Testis (tissue), 3 donors: ENCODE measurements around the gene KCTD10. TPM values are rescaled to one million over a fixed set of nuclear protein-coding genes. Genes with fewer than 3 reads are reported as not detected.

Experiments
- DNase-seq: peaks from one replicate; pipeline ENCODE4 v3.0.0-alpha.2; 2019
- H3K27ac ChIP-seq, 2 donors: fragments of 200-600 bp; sonication (generic); one replicate each; pipeline ENCODE4 v1.5.1; 2019
- H3K27me3 ChIP-seq: fragments of 200-600 bp; sonication (generic); one replicate; pipeline ENCODE4 v1.5.1; 2019
- H3K36me3 ChIP-seq: fragments of 200-600 bp; sonication (generic); one replicate; pipeline ENCODE4 v1.5.1; 2017; ENCODE audit warnings: low read depth; ENCODE audit errors: missing control alignments
- H3K4me1 ChIP-seq: fragments of 200-600 bp; sonication (generic); one replicate; pipeline ENCODE4 v1.5.1; 2019
- H3K4me3 ChIP-seq, 2 donors: fragments of 200-600 bp; sonication (generic); one replicate each; pipeline ENCODE4 v1.5.1; 2017 to 2019
- H3K9me3 ChIP-seq: fragments of 200-600 bp; sonication (generic); one replicate; pipeline ENCODE4 v1.5.1; 2017
- POLR2A ChIP-seq: fragments of 450-650 bp; IDR thresholded peaks from one replicate; pipeline ENCODE4 v1.6.1; 2017; ENCODE audit warnings: antibody characterized with exemption, mild to moderate bottlenecking, moderate library complexity
- WGBS, 2 donors: methylation state at CpG; one replicate each; pipeline ENCODE4 v1.1.5; 2018; 5-methylcytosine and 5-hydroxymethylcytosine counted together
- intact Hi-C: fragments of 100-400 bp; cut with DNase I; formaldehyde crosslinking; loops from one replicate; pipeline ENCODE4 v1.15.1; 2023; ENCODE audit warnings: low total_unique reads
- polyA plus RNA-seq: library from polyadenylated mRNA; stranded (reverse); fragments of 350-450 nt; fragmentation: Illumina TruSeq; extraction: RNeasy Lipid Tissue Mini Kit (QIAGEN cat#74804); gene quantifications from one replicate; pipeline ENCODE4 v1.2.3, GENCODE V29; 2014; ENCODE audit warnings: low read depth, low replicate concordance; ENCODE audit not compliant: insufficient read depth
- total RNA-seq, 2 donors: library from RNA; depleted of rRNA; stranded (reverse); fragments of >200 nt; gene quantifications; one replicate each; pipeline ENCODE4 v1.2.3, GENCODE V29; 2016
- TF ChIP-seq, protein P1 (sequence below), 3 experiments: fragments of 450-650 bp in 2 of 3; fragments of 200-600 bp in 1 of 3; sonication (generic) in 1 of 3; IDR thresholded peaks; one replicate each; pipeline ENCODE4 v1.5.1; 2016 to 2019; ENCODE audit warnings: antibody characterized with exemption in 3 of 3, mild to moderate bottlenecking in 2 of 3, moderate library complexity in 1 of 3

The KCTD10 gene
- total and polyA plus RNA-seq, 3 donors from 2014 or later = 43.0 to 58.7 (median 43.6) TPM

DNA sequence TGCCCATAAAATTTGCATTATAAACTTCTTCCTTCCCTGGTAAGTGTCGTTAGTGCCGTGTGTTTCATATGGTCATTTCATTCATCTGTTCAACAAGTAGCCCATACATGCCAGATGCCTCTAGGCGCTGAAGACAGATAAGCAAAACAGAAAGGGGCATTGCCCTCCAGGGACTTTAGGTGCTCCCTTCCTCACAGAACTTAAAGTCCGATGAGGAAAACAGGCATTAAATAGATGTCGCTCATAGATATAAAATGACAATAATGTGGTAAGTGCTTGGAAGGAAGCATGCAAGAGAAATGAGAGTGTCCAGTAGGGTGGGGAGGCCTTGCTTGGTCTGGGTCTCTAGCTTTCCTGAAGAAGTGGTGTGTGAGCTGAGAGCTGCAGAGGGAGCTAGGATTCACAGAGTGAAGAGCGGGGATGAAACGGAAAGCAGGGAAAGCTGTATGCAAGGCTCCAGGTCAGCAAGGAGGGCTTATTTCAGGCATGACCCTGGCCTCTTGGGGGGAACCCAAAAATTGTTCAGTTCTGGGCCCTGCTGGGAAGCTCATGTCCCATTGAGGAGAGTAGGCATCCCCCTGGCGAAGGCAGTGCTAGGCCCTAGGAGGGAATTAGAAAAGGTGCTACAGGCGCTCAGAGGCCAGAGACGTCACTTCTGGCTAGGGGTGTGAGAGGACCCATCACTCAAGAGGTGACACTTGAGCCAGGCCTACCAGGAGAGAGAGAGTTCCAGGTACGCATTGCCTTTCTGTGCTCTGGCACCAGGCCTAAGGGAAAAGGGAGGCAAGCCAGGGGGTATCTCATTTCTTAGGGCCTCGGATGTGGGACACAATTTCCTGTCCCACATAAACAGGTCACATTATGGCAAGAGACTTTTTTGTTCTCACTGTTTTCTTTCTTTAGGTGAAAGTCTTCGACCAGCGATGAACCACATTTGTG lies 12.2 kb upstream of the KCTD10 start:
- H3K36me3 ChIP-seq = no peaks in the 10 kb centered on the region
- 90 to 93% methylated on average over 14 of the region's 14 CpGs for WGBS, 2 donors

DNA sequence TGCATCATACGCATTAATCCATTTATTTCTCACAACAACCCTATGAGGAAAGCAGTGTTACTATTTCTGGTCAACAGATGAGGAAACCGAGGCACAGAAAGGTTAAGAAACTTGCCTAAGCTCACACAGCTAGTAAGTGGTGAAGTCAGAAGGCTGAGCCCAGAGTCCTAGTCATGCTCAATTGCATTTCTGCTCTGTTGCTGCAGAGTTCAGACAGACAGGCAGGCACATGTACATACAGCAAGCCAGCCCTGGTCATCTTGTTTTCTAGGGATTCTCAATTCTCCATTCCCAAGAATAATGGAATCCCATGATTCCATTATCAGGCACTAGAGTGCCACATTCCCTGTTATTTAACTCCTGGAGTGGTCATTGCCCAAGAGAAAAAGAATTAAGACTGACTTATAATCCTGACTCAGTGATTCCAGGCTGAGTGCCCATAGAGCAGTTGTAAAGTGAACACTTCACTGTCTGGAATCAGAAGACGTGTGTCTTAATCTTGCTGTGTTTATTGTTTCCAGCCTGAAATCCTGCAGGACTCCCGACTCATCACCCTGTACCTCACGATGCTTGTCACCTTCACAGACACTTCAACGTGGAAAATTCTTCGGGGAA lies 11.1 kb upstream of the KCTD10 start:
- TF ChIP-seq, protein P1, sequence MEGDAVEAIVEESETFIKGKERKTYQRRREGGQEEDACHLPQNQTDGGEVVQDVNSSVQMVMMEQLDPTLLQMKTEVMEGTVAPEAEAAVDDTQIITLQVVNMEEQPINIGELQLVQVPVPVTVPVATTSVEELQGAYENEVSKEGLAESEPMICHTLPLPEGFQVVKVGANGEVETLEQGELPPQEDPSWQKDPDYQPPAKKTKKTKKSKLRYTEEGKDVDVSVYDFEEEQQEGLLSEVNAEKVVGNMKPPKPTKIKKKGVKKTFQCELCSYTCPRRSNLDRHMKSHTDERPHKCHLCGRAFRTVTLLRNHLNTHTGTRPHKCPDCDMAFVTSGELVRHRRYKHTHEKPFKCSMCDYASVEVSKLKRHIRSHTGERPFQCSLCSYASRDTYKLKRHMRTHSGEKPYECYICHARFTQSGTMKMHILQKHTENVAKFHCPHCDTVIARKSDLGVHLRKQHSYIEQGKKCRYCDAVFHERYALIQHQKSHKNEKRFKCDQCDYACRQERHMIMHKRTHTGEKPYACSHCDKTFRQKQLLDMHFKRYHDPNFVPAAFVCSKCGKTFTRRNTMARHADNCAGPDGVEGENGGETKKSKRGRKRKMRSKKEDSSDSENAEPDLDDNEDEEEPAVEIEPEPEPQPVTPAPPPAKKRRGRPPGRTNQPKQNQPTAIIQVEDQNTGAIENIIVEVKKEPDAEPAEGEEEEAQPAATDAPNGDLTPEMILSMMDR (IDR thresholded peaks at IDR 0.05) = no peak
- TF ChIP-seq POLR2A = no peak
- H3K27me3 ChIP-seq = no peaks in the 10 kb centered on the region
- H3K27ac ChIP-seq = no peak overlapping the region
- H3K4me3 ChIP-seq = no peak overlapping the region
- H3K4me1 ChIP-seq = no peaks in the 10 kb centered on the region
- intact Hi-C loops = no loop called here
- WGBS, 2 donors = 83 to 89% methylated on average over 7 of the region's 7 CpGs
- H3K9me3 ChIP-seq = no peaks in the 10 kb centered on the region
- no peaks in the 10 kb centered on the region for H3K36me3 ChIP-seq
- no peak for DNase-seq

More for the DNA sequence above, 12.2 kb upstream of the KCTD10 start:
- no peak overlapping the region for H3K27ac ChIP-seq
- H3K4me3 ChIP-seq = no peak overlapping the region
- no peaks in the 10 kb centered on the region for H3K4me1 ChIP-seq
- no peak for DNase-seq
- no peaks in the 10 kb centered on the region for H3K27me3 ChIP-seq
- H3K9me3 ChIP-seq = no peaks in the 10 kb centered on the region
- intact Hi-C loops = no loop called here
- TF ChIP-seq, protein P1 (IDR thresholded peaks at IDR 0.05) = no peak
- no peak for TF ChIP-seq POLR2A

DNA sequence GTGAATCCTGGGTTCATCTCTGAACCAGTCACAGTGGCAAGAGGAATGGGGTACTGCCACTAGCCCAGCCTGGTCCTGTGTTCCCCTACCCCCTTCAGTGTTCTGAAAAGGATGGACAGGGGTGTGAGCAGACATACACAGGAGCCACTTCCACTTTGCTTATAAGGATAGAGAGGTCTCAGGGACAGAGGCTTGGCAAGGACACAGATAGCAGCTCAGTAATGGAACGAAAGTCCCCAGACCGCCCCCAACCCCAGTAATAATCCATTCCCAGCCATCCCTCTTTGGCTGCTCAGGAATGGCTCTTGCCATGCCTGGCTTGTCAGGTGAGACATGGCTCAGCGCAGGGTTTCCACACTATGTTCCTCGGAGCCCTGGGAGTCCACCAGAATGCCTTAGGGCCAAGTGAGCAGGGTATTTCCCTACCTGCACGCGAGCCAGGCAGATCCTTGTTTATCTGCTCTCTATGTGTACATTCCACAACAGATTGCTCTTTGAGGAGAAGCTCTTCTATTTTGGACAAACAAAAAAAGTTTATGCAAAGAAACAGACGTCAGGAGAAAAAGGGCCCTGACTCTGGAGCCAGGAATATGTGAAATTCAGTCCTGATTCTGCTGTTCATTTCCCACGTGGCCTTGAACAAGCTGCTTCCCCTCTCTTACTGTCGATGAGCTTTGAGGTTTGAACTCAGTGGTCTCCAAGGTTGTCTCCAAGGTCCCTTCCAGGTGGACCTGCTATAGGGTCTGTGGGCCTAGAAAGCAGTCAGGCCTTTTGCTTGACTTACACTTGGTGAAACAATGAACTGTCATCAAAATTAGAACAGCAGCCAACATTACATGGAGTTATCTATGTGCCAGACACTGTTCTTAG lies 10.3 kb upstream of the KCTD10 start:
- DNase-seq = no peak
- Histone ChIP-seq H3K36me3 (no peaks in the 10 kb centered on the region), H3K4me3 (no peak overlapping the region)

DNA sequence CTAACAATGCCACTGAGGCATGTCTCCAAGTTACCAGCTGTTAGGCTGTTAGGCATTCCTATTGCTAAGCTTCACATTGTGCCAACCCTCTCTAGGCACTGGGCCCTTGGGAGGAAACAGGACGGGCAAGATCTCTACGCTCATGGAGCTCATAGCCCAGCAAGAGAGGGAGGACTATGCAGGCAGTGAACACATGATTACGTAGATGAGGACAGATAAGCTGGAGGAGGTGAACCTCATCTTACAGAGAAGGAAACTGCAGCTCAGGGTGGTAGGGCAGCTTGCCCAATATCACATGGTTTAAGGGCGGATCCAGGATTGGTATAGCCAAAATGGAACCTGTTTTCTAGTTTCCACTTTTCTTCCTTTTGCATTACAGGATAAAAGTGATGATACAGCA lies 8.1 kb upstream of the KCTD10 start:
- intact Hi-C loops = no loop called here
- Histone ChIP-seq H3K4me3 (no peak overlapping the region), H3K4me1 (no peaks in the 10 kb centered on the region), H3K27ac (no peak overlapping the region), H3K36me3 (no peaks in the 10 kb centered on the region), H3K27me3 (no peaks in the 10 kb centered on the region), H3K9me3 (no peaks in the 10 kb centered on the region)
- DNase-seq = no peak
- TF ChIP-seq, protein P1 (IDR thresholded peaks at IDR 0.05) = no peak
- no peak for TF ChIP-seq POLR2A
- WGBS, 2 donors = 85 to 94% methylated on average over 4 of the region's 4 CpGs

More for the DNA sequence above, 10.3 kb upstream of the KCTD10 start:
- Histone ChIP-seq H3K27ac (no peak overlapping the region), H3K9me3 (no peaks in the 10 kb centered on the region), H3K4me1 (no peaks in the 10 kb centered on the region), H3K27me3 (no peaks in the 10 kb centered on the region)
- TF ChIP-seq, protein P1 (IDR thresholded peaks at IDR 0.05) = no peak
- TF ChIP-seq POLR2A = no peak
- 87 to 94% methylated on average over 9 of the region's 9 CpGs for WGBS, 2 donors
- intact Hi-C loops = no loop called here
